B cell (primary cell): ENCODE measurements around the gene MTF1. TPM values are rescaled to one million over a fixed set of nuclear protein-coding genes. Genes with fewer than 3 reads are reported as not detected.

Experiments used
- ATAC-seq: fragments of 200-7000 bp; cut with Tn5 transposase; one replicate; pipeline ENCODE4 v1.10.0; 2021; ENCODE audit warnings: low read depth, mild to moderate bottlenecking, moderate number of reproducible peaks, moderate library complexity
- CTCF ChIA-PET: fragments of 350-600 bp; sonication (Branson Sonifier 250); formaldehyde crosslinking; loops from one replicate; lab custom pipeline; 2021; ENCODE audit warnings: antibody characterized with exemption, inconsistent platforms; lab: Charles Lee
- POLR2A ChIA-PET: fragments of 350-600 bp; sonication (Branson Sonifier 250); formaldehyde crosslinking; loops from one replicate; lab custom pipeline; 2021; ENCODE audit warnings: antibody characterized with exemption; lab: Charles Lee
- DNase-seq: peaks from one replicate; pipeline ENCODE4 v3.0.0; 2013
- H2AFZ ChIP-seq: 2 replicates; pipeline ENCODE4 v1.6.1; 2012; ENCODE audit warnings: mild to moderate bottlenecking, low read depth, low read length; ENCODE audit not compliant: insufficient read depth, poor library complexity, severe bottlenecking
- H3K27ac ChIP-seq, 2 donors: 1 replicate in 1 of 2; 2 replicates in 1 of 2; pipeline ENCODE4 v1.5.1; 2012 to 2013; ENCODE audit warnings: low read length in 2 of 2, mild to moderate bottlenecking in 2 of 2, moderate library complexity in 1 of 2
- H3K27me3 ChIP-seq, 4 experiments: fragments of 200-600 bp in 1 of 4; sonication (generic) in 1 of 4; replicated peaks in 1 of 4; 1 replicate in 2 of 4; 2 replicates in 2 of 4; pipeline versions ENCODE4 v1.6.1 to v1.7.0; 2013 to 2016; ENCODE audit warnings: low read length in 3 of 4, mild to moderate bottlenecking in 2 of 4, mixed read lengths in 1 of 4, moderate library complexity in 1 of 4; ENCODE audit not compliant: insufficient read depth in 4 of 4, control insufficient read depth in 3 of 4; ENCODE audit errors: control extremely low read depth in 1 of 4
- H3K36me3 ChIP-seq, 2 experiments: replicated peaks in 1 of 2; 1 replicate in 1 of 2; 2 replicates in 1 of 2; pipeline versions ENCODE4 v1.6.1 to v1.7.1; 2013; ENCODE audit warnings: low read length in 1 of 2; ENCODE audit not compliant: insufficient read depth in 2 of 2, control insufficient read depth in 1 of 2; ENCODE audit errors: control extremely low read depth in 1 of 2, extremely low read depth in 1 of 2
- H3K4me1 ChIP-seq, 2 donors: fragments of 200-600 bp in 1 of 2; sonication (generic) in 1 of 2; 1 replicate in 1 of 2; 2 replicates in 1 of 2; pipeline versions ENCODE4 v1.5.1 to v1.6.1; 2013 to 2017; ENCODE audit warnings: low read length in 2 of 2; ENCODE audit not compliant: control insufficient read depth in 2 of 2, insufficient read depth in 2 of 2
- H3K4me2 ChIP-seq: replicated peaks from 2 replicates; pipeline ENCODE3; 2012; ENCODE audit warnings: mild to moderate bottlenecking, low read depth, low read length; ENCODE audit not compliant: poor library complexity, severe bottlenecking
- H3K4me3 ChIP-seq, 5 experiments: fragments of 200-600 bp in 1 of 5; sonication (generic) in 1 of 5; 1 replicate in 3 of 5; 2 replicates in 2 of 5; pipeline versions ENCODE4 v1.5.1 to v1.7.0; 2011 to 2016; ENCODE audit warnings: low read length in 4 of 5, mild to moderate bottlenecking in 4 of 5, low read depth in 2 of 5, control low read depth in 1 of 5, moderate library complexity in 1 of 5; ENCODE audit not compliant: insufficient read depth in 1 of 5; ENCODE audit errors: control extremely low read depth in 1 of 5, extremely low read depth in 1 of 5
- H3K79me2 ChIP-seq: fragments of 200-600 bp; sonication (generic); one replicate; pipeline ENCODE4 v1.6.0; 2016; ENCODE audit warnings: low read length; ENCODE audit not compliant: control insufficient read depth, insufficient read depth
- H3K9ac ChIP-seq: fragments of 200-600 bp; sonication (generic); 2 replicates; pipeline ENCODE4 v1.6.1; 2017; ENCODE audit warnings: mild to moderate bottlenecking, low read length, moderate library complexity
- H3K9me3 ChIP-seq, 3 donors: one replicate each; pipeline versions ENCODE4 v1.6.1 to v1.7.1; 2013; ENCODE audit warnings: low read length in 2 of 3; ENCODE audit not compliant: control insufficient read depth in 2 of 3, insufficient read depth in 1 of 3; ENCODE audit errors: control extremely low read depth in 1 of 3
- H4K20me1 ChIP-seq: 2 replicates; pipeline ENCODE4 v1.6.0; 2012; ENCODE audit warnings: mild to moderate bottlenecking, low read length; ENCODE audit not compliant: insufficient read depth, control insufficient read depth, poor library complexity, severe bottlenecking
- H3K27ac Mint-ChIP-seq: one replicate; pipeline ENCODE4 v1.8.0; 2021; ENCODE audit warnings: mixed read lengths
- H3K27me3 Mint-ChIP-seq: one replicate; pipeline ENCODE4 v1.8.0; 2021; ENCODE audit warnings: mixed read lengths
- H3K4me1 Mint-ChIP-seq: one replicate; pipeline ENCODE4 v1.8.0; 2021; ENCODE audit warnings: mixed read lengths
- H3K4me3 Mint-ChIP-seq: one replicate; pipeline ENCODE4 v1.8.0; 2021; ENCODE audit warnings: mixed read lengths
- H3K9me3 Mint-ChIP-seq: one replicate; pipeline ENCODE4 v1.8.0; 2022; ENCODE audit warnings: mixed read lengths; ENCODE audit not compliant: insufficient read depth
- CTCF ChIP-seq: fragments of 200-600 bp; IDR thresholded peaks from one replicate; pipeline ENCODE4 v1.8.0; 2022; ENCODE audit warnings: antibody characterized with exemption, mild to moderate bottlenecking
- EZH2 ChIP-seq: IDR thresholded peaks from 2 replicates; pipeline ENCODE4 v1.6.1; 2012; ENCODE audit warnings: borderline replicate concordance, low read depth, mild to moderate bottlenecking, moderate library complexity, low read length; ENCODE audit not compliant: insufficient read depth, poor library complexity, severe bottlenecking
- WGBS: methylation state at CpG from one replicate; pipeline ENCODE4 v1.1.5; 2013; ENCODE audit warnings: missing lambda C conversion rate; ENCODE audit not compliant: insufficient coverage; 5-methylcytosine and 5-hydroxymethylcytosine counted together
- intact Hi-C: fragments of 100-400 bp; cut with micrococcal nuclease; formaldehyde crosslinking; loops from one replicate; pipeline ENCODE4 v1.10.0; 2022
- polyA plus RNA-seq: library from polyadenylated mRNA; depleted of rRNA; stranded (reverse); fragments of >200 nt; gene quantifications from 2 replicates; pipeline ENCODE4 v1.2.3, GENCODE V29; 2012
- total RNA-seq, 2 donors: library from RNA; stranded (reverse); fragments of 120-200 nt in 1 of 2; gene quantifications; 1 replicate in 1 of 2; 2 replicates in 1 of 2; pipeline versions ENCODE4 v1.2.3 to v1.2.4, GENCODE V29; 2013 to 2022

MTF1 gene
- total and polyA plus RNA-seq, 2 donors (not counting 1 experiment from before 2014, with no cell fraction given), result 6.2 to 36.7 TPM

DNA sequence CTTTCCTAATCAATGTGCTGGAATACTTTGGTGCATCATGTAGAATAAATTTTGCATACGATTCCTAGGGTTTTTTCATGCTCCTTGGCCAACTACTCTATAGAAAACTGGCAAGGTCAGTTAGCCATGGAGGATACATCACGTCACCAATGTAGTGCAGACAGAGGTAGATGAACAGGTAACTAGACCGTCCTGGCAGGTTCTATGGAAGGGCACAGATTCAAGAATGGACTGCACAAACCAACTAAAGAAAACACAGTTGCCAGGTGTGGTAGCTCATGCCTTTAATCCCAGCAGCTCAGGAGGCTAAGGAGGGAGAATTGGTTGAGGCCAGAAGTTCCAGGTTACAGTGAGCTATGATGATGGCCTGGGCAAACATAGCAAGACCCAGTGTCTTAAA, 9.9 kb downstream of the MTF1 start:
- no peak overlapping the region for H3K9ac ChIP-seq
- H3K4me1 ChIP-seq, result peaks cover 36 to 45% of the 10 kb centered on the region in 2 donors
- no peaks in the 10 kb centered on the region for H3K27me3 ChIP-seq
- Mint-ChIP-seq H3K27me3 (no peaks in the 10 kb centered on the region), H3K4me3 (no peak overlapping the region), H3K27ac (no peak overlapping the region), H3K4me1 (peaks cover 46% of the 10 kb centered on the region), H3K9me3 (no peaks in the 10 kb centered on the region)
- intact Hi-C loops, result no loop called here
- WGBS, result 100% methylated on average over 1 of the region's 3 CpGs
- H4K20me1 ChIP-seq, result no peaks in the 10 kb centered on the region
- ChIA-PET POLR2A (no interaction called here), CTCF (interaction anchor here (3.5 kb wide), 1 partner anchor 10 kb away, joined by 16 read pairs; the partner anchor contains the start of gene MTF1)
- H3K79me2 ChIP-seq, result peaks cover 84% of the 10 kb centered on the region
- no peak overlapping the region for H3K4me2 ChIP-seq
- TF ChIP-seq CTCF, result no peak
- no peak for TF ChIP-seq EZH2
- H3K36me3 ChIP-seq, result peaks cover 0 to 11% of the 10 kb centered on the region in 2 experiments
- ATAC-seq (no peak), DNase-seq (no peak)
- no peak overlapping the region for H2AFZ ChIP-seq
- H3K9me3 ChIP-seq, result no peaks in the 10 kb centered on the region
- no peak overlapping the region for H3K4me3 ChIP-seq
- H3K27ac ChIP-seq, result peak overlapping the region in 1 of 2 donors; percentile 77

- H3K79me2 ChIP-seq, result peaks cover 92% of the 10 kb centered on the region
- ATAC-seq (peak; percentile 45), DNase-seq (peak; percentile 43)
- ChIA-PET CTCF (interaction anchor here (0.6 to 3.0 kb wide), 2 partner anchors 13 to 15 kb away, joined by 4 to 23 read pairs; partner anchors contain the start of gene MTF1), POLR2A (interaction anchor here (0.6 kb wide), 1 partner anchor 40 kb away, joined by 4 read pairs; no protein-coding TSS in a partner anchor)
- Mint-ChIP-seq H3K4me3 (peak overlapping the region; percentile 75), H3K4me1 (peaks cover 35% of the 10 kb centered on the region), H3K9me3 (no peaks in the 10 kb centered on the region), H3K27ac (peak overlapping the region; percentile 78), H3K27me3 (no peaks in the 10 kb centered on the region)
- WGBS, result 38% methylated on average over 4 of the region's 4 CpGs
- peak overlapping the region; percentile 50 for H2AFZ ChIP-seq
- peak overlapping the region; percentile 70 for H3K4me2 ChIP-seq
- no peaks in the 10 kb centered on the region for H3K27me3 ChIP-seq
- TF ChIP-seq CTCF, result no peak
- TF ChIP-seq EZH2, result no peak
- H3K4me1 ChIP-seq, result peaks cover 28 to 29% of the 10 kb centered on the region in 2 donors
- no peaks in the 10 kb centered on the region for H3K9me3 ChIP-seq
- H3K9ac ChIP-seq, result peak overlapping the region; percentile 48
- H3K36me3 ChIP-seq, result peaks cover 0 to 13% of the 10 kb centered on the region in 2 experiments
- peak overlapping the region in 4 of 5 experiments; percentile 1 to 46 (median 34) for H3K4me3 ChIP-seq
- intact Hi-C loops, result no loop called here
- peaks cover 6% of the 10 kb centered on the region for H4K20me1 ChIP-seq
- peak overlapping the region; percentile 21 to 76 for H3K27ac ChIP-seq
Measured at GRCh38 chr1:37846647-37847339, 12.6 kb downstream of the MTF1 start.
